ENCODE measurements around the gene PNKD. TPM values are rescaled to one million over a fixed set of nuclear protein-coding genes. Genes with fewer than 3 reads are reported as not detected.
A peak's percentile ranks its signal among the peaks of the same experiment; 100 is the strongest.

PNKD gene
- total RNA-seq, 1 donor from 2014 or later: 18.2 TPM

- DNase-seq: no peak
Measured at GRCh38 chr2:218257390-218257981, 12.8 kb upstream of the PNKD start.

- DNase-seq: peak; percentile 25
Measured at GRCh38 chr2:218259099-218259961, 11.0 kb upstream of the PNKD start.

GRCh38 chr2:218260166-218260565 is 10.2 kb upstream of the PNKD start:
- no peak for DNase-seq

- no peak for DNase-seq
Measured at GRCh38 chr2:218260742-218261422, 9.4 kb upstream of the PNKD start, which contains the start of gene GPBAR1. Gene GPBAR1 (plus strand): TSS chr2:218261015. CDS start chr2:218262725, 1,710 bp downstream.

- no peak for DNase-seq
Measured at GRCh38 chr2:218261423-218262236, 8.7 kb upstream of the PNKD start.

- DNase-seq: no peak
Measured at GRCh38 chr2:218262237-218262600, 8.1 kb upstream of the PNKD start.

- no peak for DNase-seq
Measured at GRCh38 chr2:218262631-218263586, 7.4 kb upstream of the PNKD start.

- no peak for DNase-seq
Measured at GRCh38 chr2:218263817-218264641, 6.3 kb upstream of the PNKD start.

GRCh38 chr2:218264773-218265561 is 5.4 kb upstream of the PNKD start:
- no peak for DNase-seq

GRCh38 chr2:218265626-218266025 is 4.7 kb upstream of the PNKD start:
- no peak for DNase-seq

GRCh38 chr2:218266316-218266979 is 3.9 kb upstream of the PNKD start:
- DNase-seq: no peak

GRCh38 chr2:218267259-218267658 is 3.1 kb upstream of the PNKD start:
- no peak for DNase-seq

GRCh38 chr2:218270721-218271486 is 585 bp downstream of the PNKD start:
- no peak for DNase-seq

GRCh38 chr2:218271487-218271797 is 1.1 kb downstream of the PNKD start:
- no peak for DNase-seq

GRCh38 chr2:218271865-218272530 is 1.7 kb downstream of the PNKD start:
- no peak for DNase-seq

- peak; percentile 64 for DNase-seq
Measured at GRCh38 chr2:218272531-218273212, 2.4 kb downstream of the PNKD start.
